Sigmoid colon (tissue), 7 donors: ENCODE results near the gene FCN1. TPM values are rescaled to one million over a fixed set of nuclear protein-coding genes. Genes with fewer than 3 reads are reported as not detected.

Experiments used
- DNase-seq: peaks from one replicate; pipeline ENCODE4 v3.0.0-alpha.2; 2019
- H3K27ac ChIP-seq, 4 donors: fragments of 200-600 bp; sonication (generic); one replicate each; pipeline ENCODE4 v1.5.1; 2016 to 2019; ENCODE audit warnings: mild to moderate bottlenecking in 1 of 4
- H3K27me3 ChIP-seq, 3 donors: fragments of 200-600 bp; sonication (generic); one replicate each; pipeline ENCODE4 v1.5.1; 2019; ENCODE audit warnings: mild to moderate bottlenecking in 1 of 3
- H3K36me3 ChIP-seq, 4 donors: fragments of 200-600 bp; sonication (generic); one replicate each; pipeline ENCODE4 v1.5.1; 2016 to 2019
- H3K4me1 ChIP-seq, 4 donors: fragments of 200-600 bp; sonication (generic); one replicate each; pipeline ENCODE4 v1.5.1; 2017 to 2019
- H3K4me3 ChIP-seq, 4 donors: fragments of 200-600 bp; sonication (generic); one replicate each; pipeline ENCODE4 v1.5.1; 2017 to 2019; ENCODE audit warnings: mild to moderate bottlenecking in 2 of 4, moderate library complexity in 1 of 4
- H3K9me3 ChIP-seq, 4 donors: fragments of 200-600 bp in 3 of 4; sonication (generic) in 3 of 4; one replicate each; pipeline versions ENCODE4 v1.5.1 to v1.6.1; 2013 to 2019
- CTCF ChIP-seq, 4 experiments: fragments of 450-650 bp in 3 of 4; fragments of 200-600 bp in 1 of 4; IDR thresholded peaks; one replicate each; pipeline ENCODE4 v1.5.1; 2016 to 2019; ENCODE audit warnings: antibody characterized with exemption in 4 of 4, mild to moderate bottlenecking in 3 of 4, moderate library complexity in 2 of 4
- EP300 ChIP-seq, 4 donors: sonication (generic); formaldehyde crosslinking; IDR thresholded peaks; one replicate each; pipeline ENCODE4 v1.6.1; 2017; ENCODE audit warnings: antibody characterized with exemption in 4 of 4
- POLR2A ChIP-seq, 2 donors: fragments of 450-650 bp; IDR thresholded peaks; one replicate each; pipeline ENCODE4 v1.6.1; 2016; ENCODE audit warnings: antibody characterized with exemption in 2 of 2, mild to moderate bottlenecking in 2 of 2, moderate library complexity in 2 of 2
- POLR2AphosphoS5 ChIP-seq, 4 donors: sonication (generic); formaldehyde crosslinking; IDR thresholded peaks; one replicate each; pipeline ENCODE4 v1.6.1; 2017; ENCODE audit warnings: antibody characterized with exemption in 4 of 4
- WGBS, 2 donors: extraction: QIAGEN DNeasy Blood & Tissue Kit; methylation state at CpG; one replicate each; pipeline ENCODE4 v1.1.7; 2013; 5-methylcytosine and 5-hydroxymethylcytosine counted together
- intact Hi-C: fragments of 100-400 bp; cut with DNase I; formaldehyde crosslinking; loops from one replicate; pipeline ENCODE4 v1.15.1; 2023
- polyA plus RNA-seq, 3 donors: library from polyadenylated mRNA; stranded (reverse); fragments of 200-250 nt; gene quantifications; one replicate each; pipeline ENCODE4 v1.2.3, GENCODE V29; 2013
- total RNA-seq, 4 donors: library from RNA; depleted of rRNA; stranded (reverse); fragments of >200 nt; gene quantifications; one replicate each; pipeline ENCODE4 v1.1.0, GENCODE V29; 2016
- donor health status: healthy with polysubstance abuse.
- donor health status: Bipolar disorder and iron deficiency.
- donor health status: healthy.

Gene FCN1
- total and polyA plus RNA-seq, 7 donors: 0.69 to 6.9 (median 1.4) TPM

- Histone ChIP-seq H3K4me3 (no peak overlapping the region), H3K27me3 (peaks cover 0 to 87% (median 34%) of the 10 kb centered on the region in 3 donors), H3K9me3 (no peaks in the 10 kb centered on the region)
Measured at GRCh38 chr9:134938346-134939079, 20.8 kb upstream of the FCN1 start.

GRCh38 chr9:134937566-134938345, 20.0 kb upstream of the FCN1 start:
- TF ChIP-seq POLR2AphosphoS5 (IDR thresholded peaks at IDR 0.05): no peak
- no peak for TF ChIP-seq CTCF (IDR thresholded peaks at IDR 0.05)
- no peak for TF ChIP-seq POLR2A (IDR thresholded peaks at IDR 0.05)
- TF ChIP-seq EP300 (IDR thresholded peaks at IDR 0.05): no peak
- 64 to 71% methylated on average over 11 of the region's 11 CpGs for WGBS, 2 donors
- Histone ChIP-seq H3K27ac (no peak overlapping the region), H3K27me3 (peaks cover 0 to 86% (median 27%) of the 10 kb centered on the region in 3 donors), H3K9me3 (no peaks in the 10 kb centered on the region), H3K4me3 (no peak overlapping the region), H3K36me3 (no peaks in the 10 kb centered on the region), H3K4me1 (peaks cover 0 to 8% (median 3%) of the 10 kb centered on the region in 4 donors)
- DNase-seq: no peak
- intact Hi-C loops: no loop called here

More at GRCh38 chr9:134938346-134939079, 20.8 kb upstream of the FCN1 start:
- Histone ChIP-seq H3K4me1 (peaks cover 0 to 12% (median 3%) of the 10 kb centered on the region in 4 donors), H3K36me3 (no peaks in the 10 kb centered on the region), H3K27ac (no peak overlapping the region)
- DNase-seq: no peak
- TF ChIP-seq CTCF (IDR thresholded peaks at IDR 0.05): no peak
- TF ChIP-seq POLR2A (IDR thresholded peaks at IDR 0.05): no peak
- no peak for TF ChIP-seq EP300 (IDR thresholded peaks at IDR 0.05)
- TF ChIP-seq POLR2AphosphoS5 (IDR thresholded peaks at IDR 0.05): no peak
- 63 to 82% methylated on average over 21 of the region's 21 CpGs for WGBS, 2 donors
- intact Hi-C loops: no loop called here

- H3K36me3 ChIP-seq: no peaks in the 10 kb centered on the region
- no peak overlapping the region for H3K4me3 ChIP-seq
- no peak overlapping the region for H3K27ac ChIP-seq
- H3K27me3 ChIP-seq: peaks cover 0 to 80% (median 22%) of the 10 kb centered on the region in 3 donors
- intact Hi-C loops: no loop called here
- TF ChIP-seq CTCF (IDR thresholded peaks at IDR 0.05): no peak
- no peak for TF ChIP-seq EP300 (IDR thresholded peaks at IDR 0.05)
- no peak for TF ChIP-seq POLR2A (IDR thresholded peaks at IDR 0.05)
- TF ChIP-seq POLR2AphosphoS5 (IDR thresholded peaks at IDR 0.05): no peak
- no peak for DNase-seq
- WGBS, 2 donors: 64 to 72% methylated on average over 9 of the region's 9 CpGs
- no peaks in the 10 kb centered on the region for H3K9me3 ChIP-seq
- peaks cover 0 to 2% (median under 1%) of the 10 kb centered on the region in 4 donors for H3K4me1 ChIP-seq
Measured at GRCh38 chr9:134937164-134937555, 19.4 kb upstream of the FCN1 start.

- no peaks in the 10 kb centered on the region for H3K4me1 ChIP-seq
- peaks cover 0 to 74% (median 19%) of the 10 kb centered on the region in 3 donors for H3K27me3 ChIP-seq
- TF ChIP-seq POLR2A (IDR thresholded peaks at IDR 0.05) (no peak), EP300 (IDR thresholded peaks at IDR 0.05) (no peak), POLR2AphosphoS5 (IDR thresholded peaks at IDR 0.05) (no peak), CTCF (IDR thresholded peaks at IDR 0.05) (no peak)
- DNase-seq: no peak
- intact Hi-C loops: no loop called here
- H3K27ac ChIP-seq: no peak overlapping the region
- H3K9me3 ChIP-seq: no peaks in the 10 kb centered on the region
- WGBS, 2 donors: 70 to 73% methylated on average over 13 of the region's 13 CpGs
- H3K4me3 ChIP-seq: no peak overlapping the region
- no peaks in the 10 kb centered on the region for H3K36me3 ChIP-seq
Measured at GRCh38 chr9:134936346-134937163, 18.8 kb upstream of the FCN1 start.
